HEK293 (cell line): ENCODE measurements around the gene CTSO.
A peak's percentile ranks its signal among the peaks of the same experiment; 100 is the strongest.

Experiments used
- CTCF ChIA-PET: fragments of 350-600 bp; formaldehyde crosslinking; extraction: SDS; loops from one replicate; lab custom pipeline; 2021; ENCODE audit warnings: antibody characterized with exemption; lab: Yijun Ruan, JAX
- POLR2A ChIA-PET: fragments of 300-600 bp; formaldehyde crosslinking; extraction: SDS; loops from one replicate; lab custom pipeline; 2020; ENCODE audit warnings: antibody characterized with exemption, inconsistent platforms; lab: Yijun Ruan, JAX
- H3K27ac ChIP-seq: fragments of 200-500 bp; sonication (Bioruptor generic); 2 replicates; pipeline ENCODE4 v1.5.1; 2014; ENCODE audit warnings: low read depth, low read length, control low read depth, inconsistent platforms; ENCODE audit errors: extremely low read depth
- H3K36me3 ChIP-seq, 2 experiments: fragments of 200-500 bp in 1 of 2; sonication (Bioruptor generic) in 1 of 2; 1 replicate in 1 of 2; 2 replicates in 1 of 2; pipeline ENCODE4 v1.5.1; 2014 to 2017; ENCODE audit warnings: inconsistent platforms in 2 of 2, low read length in 2 of 2; ENCODE audit not compliant: control insufficient read depth in 2 of 2, insufficient read depth in 1 of 2
- H3K4me1 ChIP-seq: fragments of 200-500 bp; sonication (Bioruptor generic); 2 replicates; pipeline ENCODE4 v1.5.1; 2014; ENCODE audit warnings: mild to moderate bottlenecking, low read length, inconsistent platforms; ENCODE audit not compliant: control insufficient read depth, insufficient read depth
- H3K4me3 ChIP-seq: 2 replicates; pipeline ENCODE4 v1.5.1; 2011; ENCODE audit warnings: low read depth, mild to moderate bottlenecking, control low read depth, low read length, moderate library complexity
- H3K9me3 ChIP-seq: fragments of 200-500 bp; sonication (Bioruptor generic); 2 replicates; pipeline ENCODE4 v1.5.1; 2014; ENCODE audit warnings: low read depth, low read length, inconsistent platforms; ENCODE audit not compliant: control insufficient read depth, insufficient read depth
- FEZF1 ChIP-seq: fragments of 450-650 bp; formaldehyde crosslinking; IDR thresholded peaks from 2 replicates; pipeline ENCODE4 v1.5.1; 2016; ENCODE audit warnings: missing biosample characterization, missing genetic modification characterization
- KLF10 ChIP-seq: fragments of 450-650 bp; IDR thresholded peaks from 2 replicates; pipeline ENCODE4 v1.5.1; 2018; ENCODE audit warnings: missing biosample characterization, mild to moderate bottlenecking, missing genetic modification characterization
- PRDM1 ChIP-seq: fragments of 450-650 bp; formaldehyde crosslinking; IDR thresholded peaks from 2 replicates; pipeline ENCODE4; 2016; ENCODE audit warnings: missing biosample characterization, missing genetic modification characterization
- SCRT2 ChIP-seq: fragments of 450-650 bp; formaldehyde crosslinking; IDR thresholded peaks from 2 replicates; pipeline ENCODE4 v1.5.1; 2016; ENCODE audit warnings: missing biosample characterization, missing genetic modification characterization
- YY2 ChIP-seq: fragments of 450-650 bp; formaldehyde crosslinking; IDR thresholded peaks from 2 replicates; pipeline ENCODE4 v1.5.1; 2016; ENCODE audit warnings: missing biosample characterization, missing genetic modification characterization
- ZBTB21 ChIP-seq: fragments of 450-650 bp; formaldehyde crosslinking; IDR thresholded peaks from 2 replicates; pipeline ENCODE4 v1.5.1; 2017; ENCODE audit warnings: missing biosample characterization, missing genetic modification characterization
- ZBTB48 ChIP-seq: fragments of 450-650 bp; formaldehyde crosslinking; IDR thresholded peaks from 2 replicates; pipeline ENCODE4 v1.5.1; 2016; ENCODE audit warnings: missing biosample characterization, missing genetic modification characterization
- ZFP37 ChIP-seq: fragments of 450-650 bp; formaldehyde crosslinking; IDR thresholded peaks from 2 replicates; pipeline ENCODE4 v1.5.1; 2016; ENCODE audit warnings: missing biosample characterization, missing genetic modification characterization
- ZNF146 ChIP-seq: fragments of 450-650 bp; formaldehyde crosslinking; IDR thresholded peaks from 2 replicates; pipeline ENCODE4 v1.5.1; 2016; ENCODE audit warnings: missing biosample characterization, missing genetic modification characterization
- ZNF155 ChIP-seq: fragments of 450-650 bp; formaldehyde crosslinking; IDR thresholded peaks from 2 replicates; pipeline ENCODE4 v1.5.1; 2016; ENCODE audit warnings: missing biosample characterization, missing genetic modification characterization
- ZNF221 ChIP-seq: fragments of 450-650 bp; formaldehyde crosslinking; IDR thresholded peaks from 2 replicates; pipeline ENCODE4 v1.5.1; 2017; ENCODE audit warnings: missing biosample characterization, missing genetic modification characterization, borderline replicate concordance
- ZNF239 ChIP-seq: fragments of 450-650 bp; formaldehyde crosslinking; IDR thresholded peaks from 2 replicates; pipeline ENCODE4 v1.5.1; 2016; ENCODE audit warnings: missing biosample characterization, missing genetic modification characterization
- ZNF24 ChIP-seq: fragments of 450-650 bp; formaldehyde crosslinking; IDR thresholded peaks from 2 replicates; pipeline ENCODE4 v1.5.1; 2016; ENCODE audit warnings: missing biosample characterization, missing genetic modification characterization
- ZNF391 ChIP-seq: fragments of 450-650 bp; formaldehyde crosslinking; IDR thresholded peaks from 2 replicates; pipeline ENCODE4 v1.5.1; 2016; ENCODE audit warnings: low read depth, missing biosample characterization, missing genetic modification characterization, borderline replicate concordance
- ZNF394 ChIP-seq: fragments of 450-650 bp; formaldehyde crosslinking; IDR thresholded peaks from 2 replicates; pipeline ENCODE4 v1.5.1; 2016; ENCODE audit warnings: missing biosample characterization, missing genetic modification characterization, mild to moderate bottlenecking, moderate library complexity, borderline replicate concordance
- ZNF416 ChIP-seq: fragments of 450-650 bp; formaldehyde crosslinking; IDR thresholded peaks from 2 replicates; pipeline ENCODE4 v1.5.1; 2016; ENCODE audit warnings: missing biosample characterization, missing genetic modification characterization
- ZNF501 ChIP-seq: fragments of 450-650 bp; formaldehyde crosslinking; IDR thresholded peaks from 2 replicates; pipeline ENCODE4 v1.5.1; 2016; ENCODE audit warnings: missing biosample characterization, missing genetic modification characterization
- ZNF530 ChIP-seq: fragments of 450-650 bp; formaldehyde crosslinking; IDR thresholded peaks from 2 replicates; pipeline ENCODE4 v1.5.1; 2016; ENCODE audit warnings: low read depth, missing biosample characterization, missing genetic modification characterization
- ZNF558 ChIP-seq: fragments of 450-650 bp; formaldehyde crosslinking; IDR thresholded peaks from 2 replicates; pipeline ENCODE4 v1.5.1; 2016; ENCODE audit warnings: missing biosample characterization, missing genetic modification characterization
- ZNF629 ChIP-seq: fragments of 450-650 bp; formaldehyde crosslinking; IDR thresholded peaks from 2 replicates; pipeline ENCODE4 v1.5.1; 2017; ENCODE audit warnings: missing biosample characterization, missing genetic modification characterization
- TF ChIP-seq, protein P1 (sequence below): fragments of 450-650 bp; formaldehyde crosslinking; IDR thresholded peaks from 2 replicates; pipeline ENCODE4 v1.5.1; 2016; ENCODE audit warnings: missing biosample characterization, missing genetic modification characterization
- TF ChIP-seq, protein P2 (sequence below): fragments of 450-650 bp; formaldehyde crosslinking; IDR thresholded peaks from 2 replicates; pipeline ENCODE4 v1.5.1; 2017; ENCODE audit warnings: missing biosample characterization, mild to moderate bottlenecking, missing genetic modification characterization, moderate library complexity
- TF ChIP-seq, protein P3 (sequence below): fragments of 450-650 bp; formaldehyde crosslinking; IDR thresholded peaks from 2 replicates; pipeline ENCODE4 v1.5.1; 2016; ENCODE audit warnings: missing biosample characterization, missing genetic modification characterization, borderline replicate concordance

CTSO gene

DNA sequence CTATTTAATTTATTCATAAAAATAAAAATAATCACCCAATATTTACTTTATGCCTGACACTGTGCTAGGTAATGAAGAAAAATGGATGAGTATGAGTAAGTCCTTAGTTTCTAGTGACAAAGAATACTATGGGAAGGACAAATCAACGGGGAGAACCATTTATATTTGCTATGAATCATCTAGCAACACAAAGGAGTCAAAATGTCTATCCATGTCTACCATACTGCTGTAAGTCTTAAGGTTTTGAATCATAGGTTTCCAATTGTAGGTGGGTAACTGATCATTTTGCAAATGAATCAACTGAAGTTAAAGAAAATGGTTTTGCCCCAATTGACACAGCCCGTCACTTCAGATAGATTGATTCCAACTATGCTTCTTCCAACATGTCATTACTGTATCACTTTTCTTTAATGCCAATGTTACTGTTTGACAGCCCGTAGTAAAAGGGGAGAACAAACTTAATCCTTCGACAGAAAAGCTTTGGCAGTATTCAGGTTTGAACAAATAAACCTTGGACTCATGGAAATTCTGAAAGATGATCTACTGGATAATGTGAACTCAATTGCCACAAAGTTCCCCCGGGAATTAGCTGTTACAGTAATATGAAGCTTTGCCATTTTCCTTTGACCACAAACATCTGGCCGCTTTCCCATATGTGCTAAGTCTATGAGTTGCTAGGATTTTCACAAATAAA lies 47.0 kb downstream of the CTSO start (continued):
- TF ChIP-seq, protein P1, sequence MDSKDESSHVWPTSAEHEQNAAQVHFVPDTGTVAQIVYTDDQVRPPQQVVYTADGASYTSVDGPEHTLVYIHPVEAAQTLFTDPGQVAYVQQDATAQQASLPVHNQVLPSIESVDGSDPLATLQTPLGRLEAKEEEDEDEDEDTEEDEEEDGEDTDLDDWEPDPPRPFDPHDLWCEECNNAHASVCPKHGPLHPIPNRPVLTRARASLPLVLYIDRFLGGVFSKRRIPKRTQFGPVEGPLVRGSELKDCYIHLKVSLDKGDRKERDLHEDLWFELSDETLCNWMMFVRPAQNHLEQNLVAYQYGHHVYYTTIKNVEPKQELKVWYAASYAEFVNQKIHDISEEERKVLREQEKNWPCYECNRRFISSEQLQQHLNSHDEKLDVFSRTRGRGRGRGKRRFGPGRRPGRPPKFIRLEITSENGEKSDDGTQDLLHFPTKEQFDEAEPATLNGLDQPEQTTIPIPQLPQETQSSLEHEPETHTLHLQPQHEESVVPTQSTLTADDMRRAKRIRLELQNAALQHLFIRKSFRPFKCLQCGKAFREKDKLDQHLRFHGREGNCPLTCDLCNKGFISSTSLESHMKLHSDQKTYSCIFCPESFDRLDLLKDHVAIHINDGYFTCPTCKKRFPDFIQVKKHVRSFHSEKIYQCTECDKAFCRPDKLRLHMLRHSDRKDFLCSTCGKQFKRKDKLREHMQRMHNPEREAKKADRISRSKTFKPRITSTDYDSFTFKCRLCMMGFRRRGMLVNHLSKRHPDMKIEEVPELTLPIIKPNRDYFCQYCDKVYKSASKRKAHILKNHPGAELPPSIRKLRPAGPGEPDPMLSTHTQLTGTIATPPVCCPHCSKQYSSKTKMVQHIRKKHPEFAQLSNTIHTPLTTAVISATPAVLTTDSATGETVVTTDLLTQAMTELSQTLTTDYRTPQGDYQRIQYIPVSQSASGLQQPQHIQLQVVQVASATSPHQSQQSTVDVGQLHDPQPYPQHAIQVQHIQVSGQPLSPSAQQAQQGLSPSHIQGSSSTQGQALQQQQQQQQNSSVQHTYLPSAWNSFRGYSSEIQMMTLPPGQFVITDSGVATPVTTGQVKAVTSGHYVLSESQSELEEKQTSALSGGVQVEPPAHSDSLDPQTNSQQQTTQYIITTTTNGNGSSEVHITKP (tag by site-specific recombination): peak; percentile 80
- TF ChIP-seq ZNF394: peak; percentile 49; the same call in 1 of the 2 replicates
- no peak for TF ChIP-seq ZNF155
- no peak for TF ChIP-seq ZNF221 (tag by site-specific recombination)
- peak; percentile 52; the same call in 1 of the 2 replicates for TF ChIP-seq ZNF629 (tag by site-specific recombination)
- TF ChIP-seq ZNF416 (tag by site-specific recombination): no peak
- TF ChIP-seq ZNF530 (tag by site-specific recombination): no peak
- TF ChIP-seq ZNF391 (tag by site-specific recombination): no peak
- no peak for TF ChIP-seq SCRT2 (tag by site-specific recombination)

DNA sequence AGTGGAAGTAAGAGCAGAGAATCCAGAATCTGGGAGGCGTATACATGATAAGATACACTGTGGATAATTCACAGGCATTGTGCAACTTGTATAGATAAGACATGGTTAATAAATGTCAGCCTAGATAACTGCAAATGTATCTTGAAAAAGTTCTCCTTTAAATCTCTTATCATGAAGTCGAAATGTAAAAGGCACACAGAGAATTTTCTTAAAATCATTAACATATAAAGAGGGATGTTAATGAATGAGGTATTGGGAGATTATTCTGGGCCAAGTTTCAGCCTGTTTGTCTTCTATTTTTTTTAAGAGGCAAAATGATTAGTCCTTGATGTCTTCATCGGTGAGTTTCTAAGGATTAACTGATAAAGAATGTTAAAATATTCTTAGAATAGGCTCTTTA lies 49.3 kb downstream of the CTSO start:
- no peak for TF ChIP-seq ZNF558 (tag by site-specific recombination)
- no peak for TF ChIP-seq YY2 (tag by site-specific recombination)
- no peak for TF ChIP-seq ZNF24 (tag by site-specific recombination)
- no peak for TF ChIP-seq ZNF146 (tag by site-specific recombination)
- no peak for TF ChIP-seq PRDM1 (tag by site-specific recombination)
- no peak for TF ChIP-seq ZBTB48 (tag by site-specific recombination)
- TF ChIP-seq ZNF501 (tag by site-specific recombination): no peak
- no peak for TF ChIP-seq FEZF1 (tag by site-specific recombination)
- TF ChIP-seq ZNF239 (tag by site-specific recombination): no peak
- TF ChIP-seq ZFP37 (tag by site-specific recombination): no peak
- TF ChIP-seq, protein P2, sequence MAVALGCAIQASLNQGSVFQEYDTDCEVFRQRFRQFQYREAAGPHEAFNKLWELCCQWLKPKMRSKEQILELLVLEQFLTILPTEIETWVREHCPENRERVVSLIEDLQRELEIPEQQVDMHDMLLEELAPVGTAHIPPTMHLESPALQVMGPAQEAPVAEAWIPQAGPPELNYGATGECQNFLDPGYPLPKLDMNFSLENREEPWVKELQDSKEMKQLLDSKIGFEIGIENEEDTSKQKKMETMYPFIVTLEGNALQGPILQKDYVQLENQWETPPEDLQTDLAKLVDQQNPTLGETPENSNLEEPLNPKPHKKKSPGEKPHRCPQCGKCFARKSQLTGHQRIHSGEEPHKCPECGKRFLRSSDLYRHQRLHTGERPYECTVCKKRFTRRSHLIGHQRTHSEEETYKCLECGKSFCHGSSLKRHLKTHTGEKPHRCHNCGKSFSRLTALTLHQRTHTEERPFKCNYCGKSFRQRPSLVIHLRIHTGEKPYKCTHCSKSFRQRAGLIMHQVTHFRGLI (tag by site-specific recombination): no peak
- no peak for TF ChIP-seq ZNF629 (tag by site-specific recombination)
- TF ChIP-seq ZBTB21: no peak
- TF ChIP-seq KLF10 (tag by site-specific recombination): no peak
- TF ChIP-seq, protein P3, sequence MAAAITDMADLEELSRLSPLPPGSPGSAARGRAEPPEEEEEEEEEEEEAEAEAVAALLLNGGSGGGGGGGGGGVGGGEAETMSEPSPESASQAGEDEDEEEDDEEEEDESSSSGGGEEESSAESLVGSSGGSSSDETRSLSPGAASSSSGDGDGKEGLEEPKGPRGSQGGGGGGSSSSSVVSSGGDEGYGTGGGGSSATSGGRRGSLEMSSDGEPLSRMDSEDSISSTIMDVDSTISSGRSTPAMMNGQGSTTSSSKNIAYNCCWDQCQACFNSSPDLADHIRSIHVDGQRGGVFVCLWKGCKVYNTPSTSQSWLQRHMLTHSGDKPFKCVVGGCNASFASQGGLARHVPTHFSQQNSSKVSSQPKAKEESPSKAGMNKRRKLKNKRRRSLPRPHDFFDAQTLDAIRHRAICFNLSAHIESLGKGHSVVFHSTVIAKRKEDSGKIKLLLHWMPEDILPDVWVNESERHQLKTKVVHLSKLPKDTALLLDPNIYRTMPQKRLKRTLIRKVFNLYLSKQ: no peak
- Histone ChIP-seq H3K9me3 (no peaks in the 10 kb centered on the region), H3K36me3 (no peaks in the 10 kb centered on the region), H3K27ac (no peak overlapping the region), H3K4me1 (peaks cover 28% of the 10 kb centered on the region), H3K4me3 (no peak overlapping the region)
- CTCF ChIA-PET: interaction anchor here (0.7 kb wide), 1 partner anchor 1141 kb away, joined by 3 read pairs; no protein-coding TSS in a partner anchor
- POLR2A ChIA-PET: no interaction called here
